Neural cell (in vitro differentiated cells): ENCODE results near the gene SLC22A23. TPM values are rescaled to one million over a fixed set of nuclear protein-coding genes. Genes with fewer than 3 reads are reported as not detected.

Source experiments
- H2AFZ ChIP-seq: fragments of 200-600, 300-800 bp; sonication (generic), shearing (Covaris generic); 2 replicates; pipeline ENCODE4 v1.6.0; 2014; ENCODE audit warnings: low read depth, mild to moderate bottlenecking, antibody characterized with exemption, low read length, moderate library complexity
- H3F3A ChIP-seq: fragments of 200-600 bp; shearing (Covaris generic); 2 replicates; pipeline ENCODE4 v1.6.1; 2016; ENCODE audit warnings: mild to moderate bottlenecking, moderate library complexity, mixed read lengths, antibody characterized with exemption, low read length; ENCODE audit not compliant: insufficient read depth, poor library complexity, severe bottlenecking
- H3K27ac ChIP-seq: fragments of 200-600, 300-800 bp; sonication (generic), shearing (Covaris generic); 2 replicates; pipeline ENCODE4 v1.5.1; 2014; ENCODE audit warnings: mild to moderate bottlenecking, low read length, moderate library complexity
- H3K27me3 ChIP-seq: fragments of 300-800, 200-600 bp; sonication (generic), shearing (Covaris generic); 2 replicates; pipeline ENCODE4 v1.6.0; 2014; ENCODE audit warnings: mild to moderate bottlenecking, low read depth, low read length, moderate library complexity; ENCODE audit not compliant: insufficient read depth
- H3K36me3 ChIP-seq: fragments of 300-800, 200-600 bp; sonication (generic), shearing (Covaris generic); 2 replicates; pipeline ENCODE4 v1.5.1; 2014; ENCODE audit warnings: mild to moderate bottlenecking, antibody characterized with exemption, low read length, moderate library complexity; ENCODE audit not compliant: insufficient read depth
- H3K4me2 ChIP-seq: fragments of 300-800, 200-600 bp; sonication (generic), shearing (Covaris generic); 2 replicates; pipeline ENCODE4 v1.6.0; 2014; ENCODE audit warnings: mild to moderate bottlenecking, low read length
- H3K4me3 ChIP-seq: fragments of 300-800, 200-600 bp; sonication (generic), shearing (Covaris generic); 2 replicates; pipeline ENCODE4 v1.5.1; 2014; ENCODE audit warnings: mild to moderate bottlenecking, low read length, moderate library complexity
- H3K79me2 ChIP-seq: fragments of 200-600 bp; shearing (Covaris generic); replicated peaks from 2 replicates; pipeline ENCODE4 v1.6.0; 2014; ENCODE audit warnings: mild to moderate bottlenecking, low read length, moderate library complexity; ENCODE audit not compliant: insufficient read depth
- H3K9ac ChIP-seq: fragments of 300-800, 200-600 bp; sonication (generic), shearing (Covaris generic); 2 replicates; pipeline ENCODE4 v1.6.1; 2016; ENCODE audit warnings: mild to moderate bottlenecking, low read length, mixed read lengths
- H3K9me2 ChIP-seq: fragments of 200-600 bp; shearing (Covaris generic); 2 replicates; pipeline ENCODE4 v1.6.1; 2016; ENCODE audit warnings: mild to moderate bottlenecking, low read length, mixed read lengths; ENCODE audit not compliant: insufficient read depth
- H3K9me3 ChIP-seq: fragments of 200-600, 300-800 bp; sonication (generic), shearing (Covaris generic); 2 replicates; pipeline ENCODE4 v1.6.1; 2016; ENCODE audit warnings: mild to moderate bottlenecking, mixed run types, low read length, moderate library complexity, mixed read lengths
- H4K20me1 ChIP-seq: fragments of 200-600 bp; shearing (Covaris generic); 2 replicates; pipeline ENCODE4 v1.6.1; 2016; ENCODE audit warnings: mild to moderate bottlenecking, mixed run types; ENCODE audit not compliant: insufficient read depth
- EZH2 ChIP-seq: fragments of 200-600, 300-800 bp; shearing (Covaris generic), sonication (generic); IDR thresholded peaks from 2 replicates; pipeline ENCODE4 v1.6.1; 2014; ENCODE audit warnings: antibody characterized with exemption, low read length, borderline replicate concordance, mild to moderate bottlenecking; ENCODE audit not compliant: insufficient read depth, poor library complexity, severe bottlenecking
- MXI1 ChIP-seq: fragments of 450-650 bp; conservative IDR thresholded peaks from 2 replicates; pipeline ENCODE4 v1.6.1; 2014; ENCODE audit warnings: antibody characterized with exemption, mild to moderate bottlenecking; ENCODE audit not compliant: poor library complexity, severe bottlenecking
- POLR2AphosphoS5 ChIP-seq: IDR thresholded peaks from 2 replicates; pipeline ENCODE4 v1.6.1; 2012
- RAD21 ChIP-seq: fragments of 450-650 bp; conservative IDR thresholded peaks from 2 replicates; pipeline ENCODE4 v1.6.1; 2014; ENCODE audit warnings: antibody characterized with exemption, mild to moderate bottlenecking, moderate library complexity
- REST ChIP-seq: IDR thresholded peaks from 2 replicates; pipeline ENCODE4 v1.6.1; 2012; ENCODE audit warnings: borderline replicate concordance
- TAF1 ChIP-seq: IDR thresholded peaks from 2 replicates; pipeline ENCODE4 v1.6.1; 2012; ENCODE audit warnings: low read depth
- polyA plus RNA-seq: library from polyadenylated mRNA; depleted of rRNA; stranded (reverse); fragments of >200 nt; gene quantifications from 2 replicates; pipeline ENCODE4 v1.2.3, GENCODE V29; 2014

SLC22A23 gene
- polyA plus RNA-seq, 1 donor from 2014 or later, result 8.8 TPM

GRCh38 chr6:3471286-3471685 lies 14.4 kb upstream of the SLC22A23 start:
- no peaks in the 10 kb centered on the region for H3K27me3 ChIP-seq
- no peaks in the 10 kb centered on the region for H3K79me2 ChIP-seq
- H3K4me3 ChIP-seq, result no peak overlapping the region
- H3K9me2 ChIP-seq, result no peaks in the 10 kb centered on the region
- no peaks in the 10 kb centered on the region for H3K9me3 ChIP-seq
- H3K36me3 ChIP-seq, result no peaks in the 10 kb centered on the region
- no peak overlapping the region for H3K4me2 ChIP-seq
- no peaks in the 10 kb centered on the region for H4K20me1 ChIP-seq
- H3F3A ChIP-seq, result no peaks in the 10 kb centered on the region
- no peak overlapping the region for H3K27ac ChIP-seq
- H2AFZ ChIP-seq, result no peak overlapping the region
- H3K9ac ChIP-seq, result no peak overlapping the region
- no peak for TF ChIP-seq MXI1
- TF ChIP-seq RAD21, result no peak

- Histone ChIP-seq H3F3A (no peaks in the 10 kb centered on the region), H3K79me2 (no peaks in the 10 kb centered on the region), H2AFZ (no peak overlapping the region), H3K27me3 (no peaks in the 10 kb centered on the region), H3K9me3 (no peaks in the 10 kb centered on the region), H3K9ac (no peak overlapping the region), H4K20me1 (no peaks in the 10 kb centered on the region), H3K27ac (no peak overlapping the region), H3K36me3 (no peaks in the 10 kb centered on the region), H3K9me2 (no peaks in the 10 kb centered on the region), H3K4me2 (no peak overlapping the region), H3K4me3 (no peak overlapping the region)
- TF ChIP-seq MXI1, result no peak
- no peak for TF ChIP-seq POLR2AphosphoS5
- TF ChIP-seq REST, result no peak
- TF ChIP-seq EZH2, result no peak
- no peak for TF ChIP-seq TAF1
- no peak for TF ChIP-seq RAD21
Observed at GRCh38 chr6:3468585-3468984, 11.7 kb upstream of the SLC22A23 start.

GRCh38 chr6:3467996-3468395 lies 11.1 kb upstream of the SLC22A23 start:
- Histone ChIP-seq H3K4me3 (no peak overlapping the region), H3K9me3 (no peaks in the 10 kb centered on the region), H3F3A (no peaks in the 10 kb centered on the region), H3K9ac (no peak overlapping the region), H3K27ac (no peak overlapping the region), H3K4me2 (no peak overlapping the region), H3K36me3 (no peaks in the 10 kb centered on the region), H2AFZ (no peak overlapping the region), H4K20me1 (no peaks in the 10 kb centered on the region), H3K27me3 (no peaks in the 10 kb centered on the region), H3K9me2 (no peaks in the 10 kb centered on the region), H3K79me2 (no peaks in the 10 kb centered on the region)
- no peak for TF ChIP-seq RAD21
- no peak for TF ChIP-seq EZH2
- TF ChIP-seq REST, result no peak
- no peak for TF ChIP-seq TAF1
